DND-41 (cell line): ENCODE data around the gene AUTS2.

Experiments used
- EZH2 ChIP-seq: IDR thresholded peaks from 3 replicates; pipeline ENCODE4 v1.6.1; 2012; ENCODE audit warnings: borderline replicate concordance, low read depth, mild to moderate bottlenecking, moderate library complexity, low read length, inconsistent platforms; ENCODE audit not compliant: severe bottlenecking
- TF ChIP-seq, protein P1 (sequence below): IDR thresholded peaks from 2 replicates; pipeline ENCODE4 v1.5.1; 2012; ENCODE audit warnings: borderline replicate concordance, low read length, moderate library complexity, mild to moderate bottlenecking; ENCODE audit not compliant: poor library complexity, severe bottlenecking; ENCODE audit errors: extremely low read depth

DNA sequence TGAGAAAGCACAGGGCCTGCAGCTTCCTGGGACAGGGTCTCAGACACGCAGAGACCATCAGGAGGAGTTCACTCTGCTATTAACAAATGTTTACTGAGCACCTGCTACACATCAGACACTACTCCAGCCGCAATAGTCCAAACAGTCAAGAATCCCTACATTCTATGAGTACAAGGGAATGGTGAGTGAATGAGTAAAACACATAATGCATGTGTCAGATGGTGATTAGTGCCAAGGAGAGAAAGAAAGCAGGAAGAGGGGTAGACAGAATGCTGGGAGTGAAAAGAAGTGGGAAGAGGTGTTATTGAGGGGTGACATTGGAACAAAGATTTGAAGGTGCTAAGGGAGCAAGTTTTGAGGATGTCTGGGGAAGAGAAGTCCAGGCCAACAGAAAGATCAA lies 899.5 kb downstream of the AUTS2 start:
- no peak for TF ChIP-seq EZH2
- TF ChIP-seq, protein P1, sequence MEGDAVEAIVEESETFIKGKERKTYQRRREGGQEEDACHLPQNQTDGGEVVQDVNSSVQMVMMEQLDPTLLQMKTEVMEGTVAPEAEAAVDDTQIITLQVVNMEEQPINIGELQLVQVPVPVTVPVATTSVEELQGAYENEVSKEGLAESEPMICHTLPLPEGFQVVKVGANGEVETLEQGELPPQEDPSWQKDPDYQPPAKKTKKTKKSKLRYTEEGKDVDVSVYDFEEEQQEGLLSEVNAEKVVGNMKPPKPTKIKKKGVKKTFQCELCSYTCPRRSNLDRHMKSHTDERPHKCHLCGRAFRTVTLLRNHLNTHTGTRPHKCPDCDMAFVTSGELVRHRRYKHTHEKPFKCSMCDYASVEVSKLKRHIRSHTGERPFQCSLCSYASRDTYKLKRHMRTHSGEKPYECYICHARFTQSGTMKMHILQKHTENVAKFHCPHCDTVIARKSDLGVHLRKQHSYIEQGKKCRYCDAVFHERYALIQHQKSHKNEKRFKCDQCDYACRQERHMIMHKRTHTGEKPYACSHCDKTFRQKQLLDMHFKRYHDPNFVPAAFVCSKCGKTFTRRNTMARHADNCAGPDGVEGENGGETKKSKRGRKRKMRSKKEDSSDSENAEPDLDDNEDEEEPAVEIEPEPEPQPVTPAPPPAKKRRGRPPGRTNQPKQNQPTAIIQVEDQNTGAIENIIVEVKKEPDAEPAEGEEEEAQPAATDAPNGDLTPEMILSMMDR: no peak
